ENCODE data around the gene TMEM186. TPM values are rescaled to one million over a fixed set of nuclear protein-coding genes. Genes with fewer than 3 reads are reported as not detected.
"Not testable (repeated sequence)": the region's sequence is repeated elsewhere in the genome, so short reads cannot be mapped to it uniquely, and the experiment has no call there.

TMEM186 gene
- total RNA-seq, 2 experiments from 2014 or later, result 1.9 to 3.1 TPM

DNA sequence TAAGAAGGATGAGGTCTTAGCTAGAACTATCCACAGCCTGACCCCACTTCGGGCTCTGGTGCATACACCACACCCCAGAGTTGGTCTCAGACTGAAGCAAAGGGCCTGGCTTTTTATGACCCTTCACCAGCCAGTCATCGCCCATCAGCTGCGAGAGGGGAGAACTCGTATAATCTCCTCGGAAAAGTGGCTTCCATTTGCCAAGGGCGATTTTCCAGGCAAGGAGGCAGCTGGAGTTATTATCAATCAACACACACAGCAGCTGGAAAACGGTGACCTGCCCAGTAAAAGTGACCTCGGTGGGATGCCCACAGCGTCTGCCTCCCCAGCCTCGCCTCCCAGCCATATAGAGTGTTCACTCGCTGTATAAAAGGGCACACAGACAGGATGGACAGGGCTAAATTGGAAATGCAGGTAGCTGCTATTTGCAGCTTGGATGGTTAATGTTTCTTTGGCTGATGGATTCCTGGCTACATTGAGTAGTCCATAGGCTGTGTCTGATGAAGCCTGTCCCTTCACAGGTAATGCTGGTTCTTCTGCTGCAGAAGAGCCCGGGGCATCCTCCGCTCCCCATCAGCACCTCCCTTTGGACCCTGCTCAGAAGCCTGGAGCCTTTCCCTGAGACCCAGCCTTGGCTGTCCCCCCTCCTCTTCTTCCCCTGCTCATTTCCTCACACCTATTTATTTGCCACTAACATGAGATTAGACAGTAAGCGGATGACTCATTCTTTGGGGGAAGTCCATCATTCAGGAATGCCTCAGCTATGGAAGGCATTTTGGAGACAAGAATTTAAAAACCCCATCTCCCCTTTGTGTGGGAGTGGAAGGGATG is 45.7 kb downstream of the TMEM186 start:
- Histone ChIP-seq H3K27ac (ENCODE audit: low read depth in 1 of 2, low read length in 2 of 2) (no peak overlapping the region), H3K4me1 (ENCODE audit: insufficient read depth, low read length) (no peaks in the 10 kb centered on the region), H3K27me3 (ENCODE audit: control insufficient read depth in 1 of 2, insufficient read depth in 2 of 2, low read length in 2 of 2) (no peaks in the 10 kb centered on the region), H3K4me3 (ENCODE audit: low read length) (no peak overlapping the region), H3K36me3 (ENCODE audit: insufficient read depth, low read length) (peaks cover 12% of the 10 kb centered on the region), H3K9me3 (ENCODE audit: control insufficient read depth in 1 of 2, insufficient read depth in 1 of 2, low read length in 2 of 2) (no peaks in the 10 kb centered on the region)
- ATAC-seq (ENCODE audit: poor library complexity) (no peak), DNase-seq (no peak)
- ChIA-PET POLR2A (no interaction called here), CTCF (no interaction called here)
- H3K9me3 Mint-ChIP-seq, result no peaks in the 10 kb centered on the region
- no peak overlapping the region for H3K4me3 Mint-ChIP-seq
- H3K27me3 Mint-ChIP-seq, result no peaks in the 10 kb centered on the region
- H3K4me1 Mint-ChIP-seq (ENCODE audit: low read depth), result no peaks in the 10 kb centered on the region
- H3K36me3 Mint-ChIP-seq (ENCODE audit: low read depth), result peaks cover 38% of the 10 kb centered on the region
- no peak for TF ChIP-seq CTCF (IDR thresholded peaks at IDR 0.05)
- no peak overlapping the region for H3K27ac Mint-ChIP-seq
- intact Hi-C loops (cut with DNase I, micrococcal nuclease), result no loop called here

DNA sequence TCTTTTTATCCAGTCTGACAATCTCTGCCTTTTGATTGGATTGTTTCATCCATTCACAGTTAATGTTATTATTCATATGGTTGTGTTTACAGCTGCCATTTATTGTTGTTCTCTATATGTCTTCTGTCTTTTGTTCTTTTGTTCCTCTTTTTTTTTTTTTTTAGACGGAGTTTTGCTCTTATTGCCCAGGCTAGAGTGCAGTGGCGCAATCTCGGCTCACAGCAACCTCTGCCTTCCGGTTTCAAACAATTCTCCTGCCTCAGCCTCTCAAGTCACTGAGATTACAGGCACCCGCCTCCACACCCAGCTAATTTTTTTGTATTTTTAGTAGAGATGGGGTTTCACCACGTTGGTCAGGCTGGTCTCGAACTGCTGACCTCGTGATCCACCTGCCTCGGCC is 48.5 kb downstream of the TMEM186 start:
- ATAC-seq (ENCODE audit: poor library complexity); intact Hi-C loops (cut with DNase I, micrococcal nuclease): not testable (repeated sequence)

More for the DNA sequence above, 48.5 kb downstream of the TMEM186 start:
- H3K9me3 Mint-ChIP-seq; H3K4me1 Mint-ChIP-seq (ENCODE audit: low read depth); H3K9me3 ChIP-seq (ENCODE audit: control insufficient read depth in 1 of 2, insufficient read depth in 1 of 2, low read length in 2 of 2); H3K27ac Mint-ChIP-seq; DNase-seq; POLR2A ChIA-PET; H3K4me3 ChIP-seq (ENCODE audit: low read length); H3K27ac ChIP-seq (ENCODE audit: low read depth in 1 of 2, low read length in 2 of 2); H3K27me3 Mint-ChIP-seq; H3K4me1 ChIP-seq (ENCODE audit: insufficient read depth, low read length); H3K27me3 ChIP-seq (ENCODE audit: control insufficient read depth in 1 of 2, insufficient read depth in 2 of 2, low read length in 2 of 2); H3K4me3 Mint-ChIP-seq; CTCF ChIA-PET: not testable (repeated sequence)
- H3K36me3 ChIP-seq (ENCODE audit: insufficient read depth, low read length), result peaks cover 12% of the 10 kb centered on the region
- H3K36me3 Mint-ChIP-seq (ENCODE audit: low read depth), result peaks cover 39% of the 10 kb centered on the region

Other genes starting within 250 kb of the TMEM186 start
- not detected for gene TMEM114, start 207.1 kb downstream of the TMEM186 start, total RNA-seq
- 10 to 100 TPM; 23.2 to 26.5 TPM for gene METTL22, start 175.9 kb downstream of the TMEM186 start, total RNA-seq
- 1 to 10 TPM; 4.1 to 4.4 TPM for gene ABAT, start 123.0 kb downstream of the TMEM186 start, total RNA-seq
- 10 to 100 TPM; 24.2 to 27.0 TPM for gene PMM2, start 200 bp upstream of the TMEM186 start, total RNA-seq
- gene CARHSP1, start 71.4 kb upstream of the TMEM186 start, total RNA-seq, result 10 to 100 TPM; 25.5 to 27.8 TPM
- gene LITAFD, start 84.7 kb upstream of the TMEM186 start, total RNA-seq, result under 1 TPM in 1 of 2 experiments, not detected in 1; 0.60 TPM
- gene USP7, start 166.3 kb upstream of the TMEM186 start, total RNA-seq, result 100 to 1,000 TPM; 259 to 268 TPM